Right atrium auricular region (tissue), 2 donors: Measurements from ENCODE around the gene LPCAT3. TPM values are rescaled to one million over a fixed set of nuclear protein-coding genes. Genes with fewer than 3 reads are reported as not detected.

Experiments
- DNase-seq: peaks from one replicate; pipeline ENCODE4 v3.0.0-alpha.2; 2019; ENCODE audit warnings: low spot score
- H3K27ac ChIP-seq, 2 donors: fragments of 200-600 bp; sonication (generic); 1 replicate in 1 of 2; 2 replicates in 1 of 2; pipeline ENCODE4 v1.5.1; 2016 to 2019
- H3K27me3 ChIP-seq, 2 donors: fragments of 200-600 bp; sonication (generic); one replicate each; pipeline versions ENCODE4 v1.5.1 to v1.6.0; 2017 to 2019
- H3K36me3 ChIP-seq: fragments of 200-600 bp; sonication (generic); one replicate; pipeline ENCODE4 v1.5.1; 2016
- H3K4me1 ChIP-seq, 2 donors: fragments of 200-600 bp; sonication (generic); one replicate each; pipeline versions ENCODE4 v1.5.1 to v1.6.0; 2017 to 2019
- H3K4me3 ChIP-seq, 2 donors: fragments of 200-600 bp; sonication (generic); 1 replicate in 1 of 2; 2 replicates in 1 of 2; pipeline ENCODE4 v1.5.1; 2017 to 2019; ENCODE audit warnings: mild to moderate bottlenecking in 1 of 2, moderate library complexity in 1 of 2
- H3K9me3 ChIP-seq, 2 donors: fragments of 200-600 bp; sonication (generic); one replicate each; pipeline ENCODE4 v1.5.1; 2019
- total RNA-seq, 2 donors: library from RNA; depleted of rRNA; stranded (reverse); fragments of >200 nt; gene quantifications; one replicate each; pipeline ENCODE4 v1.1.0, GENCODE V29; 2016
- TF ChIP-seq, protein P1 (sequence below), 2 donors: fragments of 200-600 bp; sonication (generic); IDR thresholded peaks; one replicate each; pipeline ENCODE4 v1.5.1; 2019; ENCODE audit warnings: antibody characterized with exemption in 2 of 2

Gene LPCAT3
- total RNA-seq, 2 donors from 2014 or later: 20.0 to 33.3 TPM

DNA sequence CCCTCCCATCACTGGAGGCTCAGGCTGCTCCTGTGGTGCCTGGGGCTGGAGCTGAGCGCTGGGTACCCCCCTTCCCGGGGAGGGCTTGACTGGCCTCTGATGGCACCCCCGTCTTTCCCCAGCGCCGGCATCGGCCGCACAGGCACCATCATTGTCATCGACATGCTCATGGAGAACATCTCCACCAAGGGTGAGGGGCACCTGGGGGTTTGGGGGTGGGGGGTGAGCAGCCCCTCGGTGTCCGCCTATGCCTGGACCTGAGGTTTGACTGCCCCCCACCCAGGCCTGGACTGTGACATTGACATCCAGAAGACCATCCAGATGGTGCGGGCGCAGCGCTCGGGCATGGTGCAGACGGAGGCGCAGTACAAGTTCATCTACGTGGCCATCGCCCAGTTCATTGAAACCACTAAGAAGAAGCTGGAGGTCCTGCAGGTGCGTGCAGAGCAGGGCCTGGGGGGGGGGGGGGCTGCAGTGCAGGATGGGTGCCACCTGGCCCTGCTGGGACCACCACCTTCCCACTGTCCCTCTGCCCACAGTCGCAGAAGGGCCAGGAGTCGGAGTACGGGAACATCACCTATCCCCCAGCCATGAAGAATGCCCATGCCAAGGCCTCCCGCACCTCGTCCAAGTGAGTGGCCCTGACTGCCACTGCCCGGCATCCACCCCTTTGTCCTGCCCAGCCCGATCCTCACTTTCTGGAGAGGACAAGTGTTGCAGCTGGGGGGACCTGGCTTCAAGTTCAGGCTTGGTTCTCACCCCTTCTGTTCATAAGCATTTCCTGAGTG, 58.3 kb downstream of the LPCAT3 start:
- TF ChIP-seq, protein P1, sequence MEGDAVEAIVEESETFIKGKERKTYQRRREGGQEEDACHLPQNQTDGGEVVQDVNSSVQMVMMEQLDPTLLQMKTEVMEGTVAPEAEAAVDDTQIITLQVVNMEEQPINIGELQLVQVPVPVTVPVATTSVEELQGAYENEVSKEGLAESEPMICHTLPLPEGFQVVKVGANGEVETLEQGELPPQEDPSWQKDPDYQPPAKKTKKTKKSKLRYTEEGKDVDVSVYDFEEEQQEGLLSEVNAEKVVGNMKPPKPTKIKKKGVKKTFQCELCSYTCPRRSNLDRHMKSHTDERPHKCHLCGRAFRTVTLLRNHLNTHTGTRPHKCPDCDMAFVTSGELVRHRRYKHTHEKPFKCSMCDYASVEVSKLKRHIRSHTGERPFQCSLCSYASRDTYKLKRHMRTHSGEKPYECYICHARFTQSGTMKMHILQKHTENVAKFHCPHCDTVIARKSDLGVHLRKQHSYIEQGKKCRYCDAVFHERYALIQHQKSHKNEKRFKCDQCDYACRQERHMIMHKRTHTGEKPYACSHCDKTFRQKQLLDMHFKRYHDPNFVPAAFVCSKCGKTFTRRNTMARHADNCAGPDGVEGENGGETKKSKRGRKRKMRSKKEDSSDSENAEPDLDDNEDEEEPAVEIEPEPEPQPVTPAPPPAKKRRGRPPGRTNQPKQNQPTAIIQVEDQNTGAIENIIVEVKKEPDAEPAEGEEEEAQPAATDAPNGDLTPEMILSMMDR (IDR thresholded peaks at IDR 0.05): no peak
- H3K27ac ChIP-seq: peak overlapping the region; percentile 35 to 74
- H3K4me3 ChIP-seq: no peak overlapping the region
- H3K4me1 ChIP-seq: peaks cover 0 to 48% of the 10 kb centered on the region in 2 donors
- no peaks in the 10 kb centered on the region for H3K9me3 ChIP-seq
- no peak for DNase-seq
- no peaks in the 10 kb centered on the region for H3K27me3 ChIP-seq
- H3K36me3 ChIP-seq: no peaks in the 10 kb centered on the region

DNA sequence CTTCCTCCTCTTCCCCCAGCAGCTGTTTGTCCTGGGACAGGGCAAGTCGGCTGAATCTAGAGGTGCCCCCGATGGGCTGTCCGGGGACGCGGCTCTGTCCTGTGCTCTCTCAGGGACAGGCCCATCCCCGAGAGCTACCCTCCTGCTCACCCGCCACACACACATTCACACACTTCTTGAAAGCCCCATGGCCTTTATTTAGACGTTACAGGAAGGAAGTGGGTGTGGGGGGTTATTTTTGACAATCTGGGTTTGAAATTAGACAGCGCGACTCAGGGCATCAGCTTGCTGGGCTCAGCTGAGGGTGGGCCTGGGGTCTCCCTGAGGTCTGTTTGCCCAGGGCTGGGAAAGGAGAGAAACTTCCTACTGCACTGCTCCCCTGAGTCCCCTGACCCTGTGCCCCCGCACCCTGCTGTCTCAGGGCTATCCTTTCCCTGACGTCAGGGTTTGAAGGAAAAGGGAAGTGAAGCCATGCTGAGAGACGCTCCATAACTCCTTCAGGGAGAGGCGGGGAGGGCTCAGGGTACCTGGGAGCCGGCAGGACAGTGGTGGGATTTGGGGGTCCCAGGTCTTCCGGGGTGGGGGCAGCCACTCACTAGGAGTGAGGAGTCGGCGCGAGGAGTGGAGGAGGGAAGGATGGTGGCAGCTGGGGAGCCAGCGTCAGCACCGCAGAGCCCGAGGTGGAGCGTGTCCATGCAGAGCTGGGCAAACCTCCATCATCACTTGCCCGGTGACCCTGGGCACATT, 59.0 kb downstream of the LPCAT3 start:
- no peak for DNase-seq
- TF ChIP-seq, protein P1 (IDR thresholded peaks at IDR 0.05): no peak
- H3K27me3 ChIP-seq: no peaks in the 10 kb centered on the region
- peaks cover 0 to 46% of the 10 kb centered on the region in 2 donors for H3K4me1 ChIP-seq
- peak overlapping the region; percentile 35 to 69 for H3K27ac ChIP-seq
- no peak overlapping the region for H3K4me3 ChIP-seq
- no peaks in the 10 kb centered on the region for H3K9me3 ChIP-seq
- no peaks in the 10 kb centered on the region for H3K36me3 ChIP-seq

DNA sequence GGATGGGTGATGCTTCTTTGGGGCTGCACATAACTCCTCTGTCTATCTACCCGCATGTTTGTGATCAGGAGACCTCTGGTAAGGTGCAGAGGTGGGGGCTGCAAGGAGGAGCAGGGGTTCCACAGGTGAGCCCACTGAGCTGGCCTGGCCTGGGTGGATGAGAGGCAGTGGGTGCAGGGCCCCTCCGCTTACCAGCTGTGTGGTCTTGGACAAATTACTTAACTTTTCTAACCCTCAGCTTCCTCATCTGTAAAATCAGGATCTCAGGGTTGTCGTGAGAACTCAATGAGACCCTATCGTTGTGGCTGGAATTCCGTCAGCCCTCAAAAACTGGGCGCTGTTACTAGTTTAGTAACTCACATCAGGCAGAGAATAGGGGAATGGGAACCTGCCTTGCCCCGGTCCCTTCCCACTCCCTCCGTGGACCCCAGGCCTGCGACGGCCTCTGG, 59.6 kb downstream of the LPCAT3 start:
- Histone ChIP-seq H3K4me3 (no peak overlapping the region), H3K27me3 (no peaks in the 10 kb centered on the region), H3K27ac (peak overlapping the region; percentile 35 to 69), H3K4me1 (peaks cover 0 to 52% of the 10 kb centered on the region in 2 donors), H3K36me3 (no peaks in the 10 kb centered on the region), H3K9me3 (no peaks in the 10 kb centered on the region)
- no peak for DNase-seq
- TF ChIP-seq, protein P1 (IDR thresholded peaks at IDR 0.05): no peak

DNA sequence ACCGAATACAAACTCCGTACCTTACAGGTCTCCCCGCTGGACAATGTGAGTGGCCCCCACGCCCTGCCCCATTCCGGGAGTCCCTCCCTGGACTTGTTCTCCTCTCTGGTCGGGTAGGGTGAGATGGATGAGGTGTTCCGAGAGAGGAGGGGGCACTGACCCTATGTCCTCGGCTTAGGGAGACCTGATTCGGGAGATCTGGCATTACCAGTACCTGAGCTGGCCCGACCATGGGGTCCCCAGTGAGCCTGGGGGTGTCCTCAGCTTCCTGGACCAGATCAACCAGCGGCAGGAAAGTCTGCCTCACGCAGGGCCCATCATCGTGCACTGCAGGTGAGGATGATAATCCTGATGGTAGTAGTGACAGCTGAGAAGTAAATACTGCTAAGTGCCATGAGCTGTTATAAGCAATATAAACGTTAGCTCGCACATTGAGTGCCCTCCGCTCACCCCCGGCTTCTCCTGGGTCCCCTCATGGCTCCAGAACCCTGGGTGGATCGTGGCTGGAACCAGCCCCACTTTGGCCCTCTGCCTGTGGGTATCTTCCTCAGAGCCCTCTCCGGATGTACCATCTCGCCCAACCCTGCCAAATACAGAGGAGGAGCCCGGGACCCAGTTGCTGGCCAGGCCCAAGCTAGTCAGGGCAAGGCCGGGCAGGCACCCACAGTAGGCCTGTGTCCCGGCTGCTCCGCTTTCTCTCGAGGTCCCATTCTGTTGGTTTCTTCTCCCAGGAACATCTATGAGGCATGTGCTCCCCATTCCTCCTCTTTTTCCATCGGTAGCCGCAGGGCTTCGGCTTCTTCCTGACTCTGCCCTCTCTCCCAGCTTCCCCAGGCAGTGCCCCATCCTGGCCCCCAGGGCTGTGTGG, 60.3 kb downstream of the LPCAT3 start:
- Histone ChIP-seq H3K4me1 (peaks cover 0 to 57% of the 10 kb centered on the region in 2 donors), H3K27me3 (no peaks in the 10 kb centered on the region), H3K4me3 (no peak overlapping the region), H3K9me3 (no peaks in the 10 kb centered on the region), H3K36me3 (no peaks in the 10 kb centered on the region), H3K27ac (peak overlapping the region in 1 of 2 donors; percentile 69)
- no peak for DNase-seq
- TF ChIP-seq, protein P1 (IDR thresholded peaks at IDR 0.05): no peak

DNA sequence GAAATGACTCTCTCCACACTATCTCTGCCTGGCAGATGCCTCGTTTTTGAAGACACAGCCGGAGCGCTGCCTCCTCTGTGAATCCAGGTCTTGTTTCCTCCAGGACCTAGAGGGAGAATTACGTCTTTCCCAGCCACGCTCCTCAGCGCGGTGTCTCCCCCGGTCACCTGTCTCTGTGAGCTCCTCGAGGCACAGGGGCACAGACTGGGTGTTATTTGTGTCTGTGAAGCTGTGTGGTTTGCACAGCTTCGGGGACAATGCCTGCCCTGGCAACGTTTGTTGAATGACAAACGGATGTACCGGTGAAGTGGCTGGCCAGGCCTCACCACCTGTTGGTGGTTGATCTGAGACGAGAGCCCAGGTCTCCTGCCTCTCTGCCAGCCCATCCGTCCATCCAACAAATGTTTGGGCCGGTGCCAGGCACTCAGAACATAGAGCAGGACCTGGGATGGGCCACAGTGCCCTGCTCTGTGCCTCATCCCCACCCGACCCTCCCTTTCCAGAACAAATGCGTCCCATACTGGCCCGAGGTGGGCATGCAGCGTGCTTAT, 61.0 kb downstream of the LPCAT3 start:
- Histone ChIP-seq H3K4me3 (no peak overlapping the region), H3K4me1 (peaks cover 0 to 59% of the 10 kb centered on the region in 2 donors), H3K9me3 (no peaks in the 10 kb centered on the region), H3K27me3 (no peaks in the 10 kb centered on the region), H3K27ac (no peak overlapping the region), H3K36me3 (no peaks in the 10 kb centered on the region)
- TF ChIP-seq, protein P1 (IDR thresholded peaks at IDR 0.05): no peak
- DNase-seq: no peak
